HFFc6 (cell line): ENCODE results near the gene SCAMP2. TPM values are rescaled to one million over a fixed set of nuclear protein-coding genes. Genes with fewer than 3 reads are reported as not detected.
A peak's percentile ranks its signal among the peaks of the same experiment; 100 is the strongest.

ENCODE experiments used
- DNase-seq: peaks from one replicate; pipeline ENCODE4 v3.0.0-alpha.2; 2018
- H3K27ac Mint-ChIP-seq: 2 replicates; pipeline ENCODE4 v1.8.0; 2020; ENCODE audit warnings: mild to moderate bottlenecking, mixed read lengths
- H3K27me3 Mint-ChIP-seq: 2 replicates; pipeline ENCODE4 v1.8.0; 2021; ENCODE audit warnings: mild to moderate bottlenecking, moderate library complexity, mixed read lengths; ENCODE audit not compliant: insufficient read depth
- H3K36me3 Mint-ChIP-seq: 2 replicates; pipeline ENCODE4 v1.8.0; 2021; ENCODE audit warnings: low read depth, mixed read lengths
- H3K4me1 Mint-ChIP-seq: 2 replicates; pipeline ENCODE4 v1.8.0; 2020; ENCODE audit warnings: low read depth, mixed read lengths
- H3K4me3 Mint-ChIP-seq: 2 replicates; pipeline ENCODE4 v1.8.0; 2020; ENCODE audit warnings: mild to moderate bottlenecking, moderate library complexity, mixed read lengths
- H3K9me3 Mint-ChIP-seq: 2 replicates; pipeline ENCODE4 v1.8.0; 2020; ENCODE audit warnings: mild to moderate bottlenecking, mixed read lengths
- CTCF ChIP-seq: fragments of 200-600 bp; sonication (generic); IDR thresholded peaks from 2 replicates; pipeline ENCODE4 v1.5.0; 2021; ENCODE audit warnings: antibody characterized with exemption, mild to moderate bottlenecking
- total RNA-seq, 6 experiments: library from RNA; stranded (reverse); fragmentation: NEBNext Ultra II Directional; extraction: Animal tissue kit (Norgen Biotek cat#: 25700); gene quantifications; 2 replicates in 1 of 6; 3 replicates in 5 of 6; pipeline ENCODE4 v1.2.3, GENCODE V29; 2021

The SCAMP2 gene
- total RNA-seq, 6 experiments from 2014 or later: 70.1 to 86.1 (median 75.9) TPM

DNA sequence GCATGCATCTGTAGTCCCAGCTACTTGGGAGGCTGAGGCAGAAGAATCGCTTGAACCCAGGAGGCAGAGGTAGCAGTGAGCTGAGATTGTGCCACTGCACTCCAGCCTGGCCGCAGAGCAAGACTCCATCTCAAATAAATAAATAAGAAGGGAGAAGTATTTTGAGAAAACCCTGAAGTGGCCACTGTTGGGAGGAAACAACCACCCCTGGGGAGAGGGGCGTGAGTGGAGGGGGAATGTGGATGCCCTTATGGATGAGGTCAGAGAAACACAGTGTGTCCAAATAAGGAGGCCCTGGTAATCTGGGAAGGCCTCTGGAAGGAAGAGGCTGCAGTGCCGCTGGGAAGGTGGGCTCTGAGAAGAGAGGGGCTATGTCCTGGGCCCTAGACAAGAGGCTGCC, 50.9 kb downstream of the SCAMP2 start:
- DNase-seq: no peak
- Mint-ChIP-seq H3K27ac (no peak overlapping the region), H3K36me3 (no peaks in the 10 kb centered on the region), H3K27me3 (peaks cover 25% of the 10 kb centered on the region), H3K9me3 (no peaks in the 10 kb centered on the region), H3K4me3 (no peak overlapping the region), H3K4me1 (peaks cover 19% of the 10 kb centered on the region)
- no peak for TF ChIP-seq CTCF

- no peak for DNase-seq
- no peaks in the 10 kb centered on the region for H3K36me3 Mint-ChIP-seq
- peaks cover 24% of the 10 kb centered on the region for H3K4me1 Mint-ChIP-seq
- no peak overlapping the region for H3K27ac Mint-ChIP-seq
- TF ChIP-seq CTCF: no peak
- no peaks in the 10 kb centered on the region for H3K9me3 Mint-ChIP-seq
- peaks cover 26% of the 10 kb centered on the region for H3K27me3 Mint-ChIP-seq
- no peak overlapping the region for H3K4me3 Mint-ChIP-seq
These were observed 51.4 kb downstream of the SCAMP2 start for GRCh38 chr15:74821790-74822158.

DNA sequence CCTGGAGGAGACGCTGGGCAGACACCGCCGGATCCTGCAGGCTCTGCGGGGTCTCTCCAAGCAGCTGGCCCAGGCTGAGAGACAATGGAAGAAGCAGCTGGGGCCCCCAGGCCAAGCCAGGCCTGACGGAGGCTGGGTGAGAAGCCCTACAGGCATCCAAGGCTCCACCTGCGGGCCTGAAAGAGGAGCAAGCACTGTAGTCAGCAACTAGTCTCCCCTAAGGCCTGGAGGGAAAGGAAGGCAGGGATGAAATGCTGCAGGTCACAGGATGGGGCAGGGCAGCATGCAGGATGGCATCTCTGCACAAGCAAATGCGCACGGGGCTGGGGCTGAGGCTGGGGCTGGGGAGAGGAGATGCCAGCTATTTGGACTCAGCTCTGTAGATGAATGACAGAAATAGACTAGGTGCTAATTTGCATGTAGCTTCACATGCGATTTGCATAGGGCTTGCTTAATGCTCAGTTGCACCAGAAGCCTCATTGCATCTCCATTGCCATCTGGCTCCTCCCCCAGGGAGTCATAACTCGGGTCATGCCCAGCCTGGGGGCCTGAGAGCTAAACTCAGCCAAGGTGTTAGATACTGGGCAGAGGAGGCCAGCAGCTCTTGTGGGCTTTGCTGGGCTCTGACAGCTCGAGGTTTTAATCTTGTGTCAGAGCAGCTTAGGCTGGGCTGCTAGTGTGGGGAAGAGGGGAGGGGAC, 51.9 kb downstream of the SCAMP2 start:
- no peak for DNase-seq
- TF ChIP-seq CTCF: no peak
- H3K4me3 Mint-ChIP-seq: no peak overlapping the region
- no peaks in the 10 kb centered on the region for H3K36me3 Mint-ChIP-seq
- H3K9me3 Mint-ChIP-seq: no peaks in the 10 kb centered on the region
- H3K27ac Mint-ChIP-seq: no peak overlapping the region
- peaks cover 24% of the 10 kb centered on the region for H3K27me3 Mint-ChIP-seq
- peaks cover 25% of the 10 kb centered on the region for H3K4me1 Mint-ChIP-seq

DNA sequence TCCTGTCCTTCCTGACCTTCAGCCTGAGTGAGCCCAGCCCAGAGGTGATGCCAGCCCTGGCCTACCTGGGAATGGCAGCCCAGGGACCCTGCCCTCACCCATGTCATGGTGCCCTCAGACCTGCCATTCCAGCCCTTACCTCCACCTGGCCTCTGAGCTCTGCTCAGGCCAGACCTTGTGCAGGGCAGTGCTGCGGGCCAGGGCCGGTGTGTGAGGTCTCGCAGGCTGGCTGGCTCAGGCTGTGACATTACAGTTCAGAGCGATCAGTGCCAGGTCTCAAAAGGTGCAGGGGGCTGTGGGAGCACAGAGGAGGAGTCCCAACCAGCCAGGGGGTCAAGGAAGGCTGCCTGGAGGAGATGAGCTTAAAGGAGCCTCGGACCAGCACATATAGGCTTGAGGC, 53.1 kb downstream of the SCAMP2 start:
- H3K9me3 Mint-ChIP-seq: no peaks in the 10 kb centered on the region
- no peaks in the 10 kb centered on the region for H3K36me3 Mint-ChIP-seq
- H3K4me1 Mint-ChIP-seq: peaks cover 29% of the 10 kb centered on the region
- DNase-seq: no peak
- no peak overlapping the region for H3K4me3 Mint-ChIP-seq
- no peak for TF ChIP-seq CTCF
- no peak overlapping the region for H3K27ac Mint-ChIP-seq
- H3K27me3 Mint-ChIP-seq: peaks cover 18% of the 10 kb centered on the region

GRCh38 chr15:74817370-74817737, 55.8 kb downstream of the SCAMP2 start:
- peak; percentile 55; the same call in 1 of the 2 replicates for TF ChIP-seq CTCF
- peaks cover 10% of the 10 kb centered on the region; the same call in 1 of the 2 replicates for H3K27me3 Mint-ChIP-seq
- DNase-seq: peak; percentile 66
- H3K27ac Mint-ChIP-seq: peak overlapping the region; percentile 58
- no peaks in the 10 kb centered on the region for H3K36me3 Mint-ChIP-seq
- H3K4me1 Mint-ChIP-seq: peaks cover 29% of the 10 kb centered on the region
- H3K4me3 Mint-ChIP-seq: peak overlapping the region; percentile 42
- H3K9me3 Mint-ChIP-seq: no peaks in the 10 kb centered on the region
